GM23338 (cell line): ENCODE measurements around the gene CUEDC1. TPM values are rescaled to one million over a fixed set of nuclear protein-coding genes. Genes with fewer than 3 reads are reported as not detected.

Experiments
- ATAC-seq: fragments of 200-7000 bp; cut with Tn5 transposase; 3 replicates; pipeline ENCODE4 v1.9.1; 2020
- DNase-seq: peaks from one replicate; pipeline ENCODE4 v3.0.0-alpha.2; 2015; ENCODE audit warnings: low spot score
- H2AFZ ChIP-seq: fragments of 200-600 bp; sonication (generic); 2 replicates; pipeline ENCODE4 v1.8.0; 2016; ENCODE audit warnings: antibody characterized with exemption, mild to moderate bottlenecking, moderate library complexity
- H3F3A ChIP-seq: fragments of 200-600 bp; sonication (generic); replicated peaks from 2 replicates; pipeline ENCODE4 v1.8.0; 2017; ENCODE audit warnings: antibody characterized with exemption, mixed run types, low read depth
- H3K27ac ChIP-seq: fragments of 200-600 bp; sonication (generic); 2 replicates; pipeline ENCODE4 v1.6.1; 2016; ENCODE audit warnings: low read depth
- H3K27me3 ChIP-seq: fragments of 200-600 bp; sonication (generic); 2 replicates; pipeline ENCODE4 v1.8.0; 2016; ENCODE audit warnings: mild to moderate bottlenecking, mixed run types, moderate library complexity; ENCODE audit not compliant: insufficient read depth
- H3K36me3 ChIP-seq: fragments of 200-600 bp; sonication (generic); 2 replicates; pipeline ENCODE4 v1.8.0; 2016; ENCODE audit warnings: mild to moderate bottlenecking; ENCODE audit not compliant: insufficient read depth
- H3K4me1 ChIP-seq: fragments of 200-600 bp; sonication (generic); 2 replicates; pipeline ENCODE4 v1.8.0; 2016; ENCODE audit warnings: mild to moderate bottlenecking, moderate library complexity; ENCODE audit not compliant: insufficient read depth
- H3K4me2 ChIP-seq: fragments of 200-600 bp; sonication (generic); 2 replicates; pipeline ENCODE4 v1.7.1; 2017; ENCODE audit warnings: mixed run types
- H3K4me3 ChIP-seq: fragments of 200-600 bp; sonication (generic); 2 replicates; pipeline ENCODE4 v1.6.1; 2016; ENCODE audit warnings: mixed run types
- H3K79me2 ChIP-seq: fragments of 200-600 bp; sonication (generic); replicated peaks from 2 replicates; pipeline ENCODE4 v1.8.0; 2017; ENCODE audit warnings: mild to moderate bottlenecking; ENCODE audit not compliant: insufficient read depth
- H3K9me2 ChIP-seq: fragments of 200-600 bp; sonication (generic); 2 replicates; pipeline ENCODE4 v1.8.0; 2017; ENCODE audit not compliant: insufficient read depth
- H4K20me1 ChIP-seq: fragments of 200-600 bp; sonication (generic); replicated peaks from 2 replicates; pipeline ENCODE4 v1.8.0; 2017; ENCODE audit warnings: mild to moderate bottlenecking; ENCODE audit not compliant: insufficient read depth
- H3K27ac Mint-ChIP-seq: 2 replicates; pipeline ENCODE4 v1.8.0; 2020; ENCODE audit warnings: inconsistent platforms, mild to moderate bottlenecking, moderate library complexity, mixed read lengths
- H3K27me3 Mint-ChIP-seq: 3 replicates; pipeline ENCODE4 v1.8.0; 2022; ENCODE audit warnings: low read depth, mild to moderate bottlenecking, moderate library complexity, mixed read lengths, inconsistent platforms; ENCODE audit not compliant: insufficient read depth, poor library complexity
- H3K36me3 Mint-ChIP-seq: 3 replicates; pipeline ENCODE4 v1.8.0; 2021; ENCODE audit warnings: low read depth, mild to moderate bottlenecking, inconsistent platforms, moderate library complexity, mixed read lengths
- H3K4me1 Mint-ChIP-seq: 3 replicates; pipeline ENCODE4 v1.8.0; 2020; ENCODE audit warnings: mild to moderate bottlenecking, inconsistent platforms, mixed read lengths
- H3K4me3 Mint-ChIP-seq: 3 replicates; pipeline ENCODE4 v1.8.0; 2021; ENCODE audit warnings: moderate library complexity, mild to moderate bottlenecking, inconsistent platforms, mixed read lengths
- H3K9me3 Mint-ChIP-seq: 3 replicates; pipeline ENCODE4 v1.8.0; 2020; ENCODE audit warnings: moderate library complexity, mild to moderate bottlenecking, inconsistent platforms, mixed read lengths
- CREB1 ChIP-seq: fragments of 250-450 bp; sonication (Bioruptor Pico); IDR thresholded peaks from 2 replicates; pipeline ENCODE4 v1.5.0; 2020; ENCODE audit warnings: low read depth, mild to moderate bottlenecking, moderate library complexity
- CTCF ChIP-seq, 2 experiments: fragments of 200-600 bp in 1 of 2; sonication (generic) in 1 of 2; conservative IDR thresholded peaks; 2 replicates each; pipeline versions ENCODE4 v1.5.1 to v1.6.1; 2016 to 2017; ENCODE audit warnings: antibody characterized with exemption in 2 of 2, low read depth in 2 of 2, mild to moderate bottlenecking in 2 of 2, moderate library complexity in 1 of 2
- ETS1 ChIP-seq: IDR thresholded peaks from 2 replicates; pipeline ENCODE4 v1.6.1; 2016; ENCODE audit warnings: antibody characterized with exemption
- EZH2 ChIP-seq: fragments of 200-600 bp; sonication (generic); IDR thresholded peaks from one replicate; pipeline ENCODE4 v1.8.0; 2017; ENCODE audit warnings: antibody characterized with exemption, mild to moderate bottlenecking, low read depth; ENCODE audit not compliant: unreplicated experiment
- EZH2phosphoT487 ChIP-seq: fragments of 200-600 bp; sonication (generic); IDR thresholded peaks from one replicate; pipeline ENCODE4 v1.8.1; 2018; ENCODE audit warnings: antibody characterized with exemption; ENCODE audit not compliant: unreplicated experiment
- JUNB ChIP-seq: IDR thresholded peaks from one replicate; pipeline ENCODE4 v1.6.1; 2016; ENCODE audit warnings: antibody characterized with exemption; ENCODE audit not compliant: unreplicated experiment
- POLR2AphosphoS5 ChIP-seq: IDR thresholded peaks from 2 replicates; pipeline ENCODE4 v1.6.1; 2016; ENCODE audit warnings: antibody characterized with exemption, low read depth
- REST ChIP-seq: IDR thresholded peaks from one replicate; pipeline ENCODE4 v1.6.1; 2018; ENCODE audit warnings: antibody characterized with exemption; ENCODE audit not compliant: unreplicated experiment
- STAT1 ChIP-seq: IDR thresholded peaks from one replicate; pipeline ENCODE4 v1.6.1; 2016; ENCODE audit warnings: antibody characterized with exemption; ENCODE audit not compliant: unreplicated experiment
- ZNF114 ChIP-seq: fragments of 250-450 bp; sonication (Bioruptor Pico); IDR thresholded peaks from 2 replicates; pipeline ENCODE4 v1.5.0; 2020; ENCODE audit warnings: mild to moderate bottlenecking, moderate library complexity
- ZNF331 ChIP-seq: fragments of 250-450 bp; sonication (Bioruptor Pico); IDR thresholded peaks from 2 replicates; pipeline ENCODE4 v1.5.0; 2020; ENCODE audit warnings: low read depth, mild to moderate bottlenecking, moderate library complexity
- polyA plus RNA-seq: library from polyadenylated mRNA; unstranded; fragments of >200 nt; fragmentation: Nextera tagmentation; extraction: Ambion mirVana; gene quantifications from 2 replicates; pipeline ENCODE4 v1.2.1, GENCODE V29; 2016
- total RNA-seq: library from RNA; depleted of rRNA; stranded (reverse); fragments of >200 nt; shearing (Covaris generic); gene quantifications from 2 replicates; pipeline ENCODE4 v1.2.3, GENCODE V29; 2014

CUEDC1 gene
- total and polyA plus RNA-seq, 2 experiments from 2014 or later: 3.0 to 7.7 TPM

GRCh38 chr17:57999496-58000017 is 44.3 kb upstream of the CUEDC1 start:
- ATAC-seq: peak; percentile 60
- Histone ChIP-seq H3K4me3 (no peak overlapping the region), H3K36me3 (peaks cover 23% of the 10 kb centered on the region; the same call in 1 of the 2 replicates), H3K4me1 (peaks cover 6% of the 10 kb centered on the region), H3K27me3 (no peaks in the 10 kb centered on the region), H4K20me1 (peaks cover 27% of the 10 kb centered on the region), H2AFZ (no peak overlapping the region), H3K79me2 (peaks cover 32% of the 10 kb centered on the region), H3F3A (peaks cover 23% of the 10 kb centered on the region; the same call in 1 of the 2 replicates), H3K9me2 (no peaks in the 10 kb centered on the region), H3K27ac (no peak overlapping the region), H3K4me2 (no peak overlapping the region)
- TF ChIP-seq JUNB (no peak), CTCF (conservative IDR thresholded peaks at IDR 0.05; ENCODE audit: low read depth in 2 of 2) (peak; percentile 68 to 97)
- Mint-ChIP-seq H3K36me3 (peaks cover 78% of the 10 kb centered on the region), H3K9me3 (no peaks in the 10 kb centered on the region), H3K4me1 (peaks cover 36% of the 10 kb centered on the region), H3K27me3 (no peaks in the 10 kb centered on the region), H3K27ac (no peak overlapping the region), H3K4me3 (no peak overlapping the region; the same call in 2 of the 3 replicates)
- DNase-seq: peak; percentile 89

GRCh38 chr17:57999010-57999495 is 43.8 kb upstream of the CUEDC1 start:
- H3K9me2 ChIP-seq: no peaks in the 10 kb centered on the region
- peaks cover 25% of the 10 kb centered on the region for H4K20me1 ChIP-seq
- H3K79me2 ChIP-seq: peaks cover 27% of the 10 kb centered on the region
- Mint-ChIP-seq H3K27me3 (no peaks in the 10 kb centered on the region), H3K9me3 (no peaks in the 10 kb centered on the region), H3K4me1 (peaks cover 38% of the 10 kb centered on the region), H3K4me3 (no peak overlapping the region; the same call in 2 of the 3 replicates), H3K36me3 (peaks cover 73% of the 10 kb centered on the region), H3K27ac (no peak overlapping the region)
- no peak overlapping the region for H3K27ac ChIP-seq
- H3K4me1 ChIP-seq: peaks cover 3% of the 10 kb centered on the region
- peaks cover 18% of the 10 kb centered on the region; the same call in 1 of the 2 replicates for H3K36me3 ChIP-seq
- H3F3A ChIP-seq: peaks cover 23% of the 10 kb centered on the region; the same call in 1 of the 2 replicates
- H2AFZ ChIP-seq: no peak overlapping the region
- H3K27me3 ChIP-seq: no peaks in the 10 kb centered on the region
- TF ChIP-seq CREB1 (no peak), ZNF114 (CRISPR knock-in tag) (no peak)
- no peak overlapping the region for H3K4me2 ChIP-seq
- no peak overlapping the region for H3K4me3 ChIP-seq
- ATAC-seq: no peak
- DNase-seq: no peak

- no peak overlapping the region for H3K4me3 Mint-ChIP-seq
- H3K79me2 ChIP-seq: peaks cover 9% of the 10 kb centered on the region
- H3K27me3 ChIP-seq: no peaks in the 10 kb centered on the region
- no peaks in the 10 kb centered on the region for H3K9me2 ChIP-seq
- no peaks in the 10 kb centered on the region for H3K9me3 Mint-ChIP-seq
- H3F3A ChIP-seq: peaks cover 12% of the 10 kb centered on the region; the same call in 1 of the 2 replicates
- peaks cover 55% of the 10 kb centered on the region; the same call in 2 of the 3 replicates for H3K36me3 Mint-ChIP-seq
- DNase-seq (no peak), ATAC-seq (no peak)
- H4K20me1 ChIP-seq: peaks cover 11% of the 10 kb centered on the region
- no peak overlapping the region for H3K4me3 ChIP-seq
- H2AFZ ChIP-seq: no peak overlapping the region
- H3K27ac ChIP-seq: 0 out of 2 replicates have a peak overlapping the region, but pooled peaks have one; percentile 11
- H3K4me2 ChIP-seq: no peak overlapping the region
- peaks cover 31% of the 10 kb centered on the region for H3K4me1 Mint-ChIP-seq
- H3K4me1 ChIP-seq: peaks cover 6% of the 10 kb centered on the region; the same call in 1 of the 2 replicates
- no peaks in the 10 kb centered on the region for H3K27me3 Mint-ChIP-seq
- H3K27ac Mint-ChIP-seq: no peak overlapping the region
- no peaks in the 10 kb centered on the region; the same call in 1 of the 2 replicates for H3K36me3 ChIP-seq
- no peak for TF ChIP-seq ZNF114 (CRISPR knock-in tag)
- no peak for TF ChIP-seq JUNB
- TF ChIP-seq CREB1: no peak
- no peak for TF ChIP-seq ETS1
- TF ChIP-seq REST: no peak
- TF ChIP-seq POLR2AphosphoS5: no peak
- TF ChIP-seq ZNF331: no peak
- TF ChIP-seq EZH2: no peak
- TF ChIP-seq STAT1: no peak
- TF ChIP-seq EZH2phosphoT487: no peak
These were observed 42.0 kb upstream of the CUEDC1 start for GRCh38 chr17:57997085-57997809.
